GM23338 (cell line): Measurements from ENCODE around the gene INTS3. TPM values are rescaled to one million over a fixed set of nuclear protein-coding genes. Genes with fewer than 3 reads are reported as not detected.

Source experiments
- ATAC-seq: fragments of 200-7000 bp; cut with Tn5 transposase; 3 replicates; pipeline ENCODE4 v1.9.1; 2020
- DNase-seq: peaks from one replicate; pipeline ENCODE4 v3.0.0-alpha.2; 2015; ENCODE audit warnings: low spot score
- H2AFZ ChIP-seq: fragments of 200-600 bp; sonication (generic); 2 replicates; pipeline ENCODE4 v1.8.0; 2016; ENCODE audit warnings: antibody characterized with exemption, mild to moderate bottlenecking, moderate library complexity
- H3F3A ChIP-seq: fragments of 200-600 bp; sonication (generic); replicated peaks from 2 replicates; pipeline ENCODE4 v1.8.0; 2017; ENCODE audit warnings: antibody characterized with exemption, mixed run types, low read depth
- H3K27ac ChIP-seq: fragments of 200-600 bp; sonication (generic); 2 replicates; pipeline ENCODE4 v1.6.1; 2016; ENCODE audit warnings: low read depth
- H3K27me3 ChIP-seq: fragments of 200-600 bp; sonication (generic); 2 replicates; pipeline ENCODE4 v1.8.0; 2016; ENCODE audit warnings: mild to moderate bottlenecking, mixed run types, moderate library complexity; ENCODE audit not compliant: insufficient read depth
- H3K36me3 ChIP-seq: fragments of 200-600 bp; sonication (generic); 2 replicates; pipeline ENCODE4 v1.8.0; 2016; ENCODE audit warnings: mild to moderate bottlenecking; ENCODE audit not compliant: insufficient read depth
- H3K4me1 ChIP-seq: fragments of 200-600 bp; sonication (generic); 2 replicates; pipeline ENCODE4 v1.8.0; 2016; ENCODE audit warnings: mild to moderate bottlenecking, moderate library complexity; ENCODE audit not compliant: insufficient read depth
- H3K4me2 ChIP-seq: fragments of 200-600 bp; sonication (generic); 2 replicates; pipeline ENCODE4 v1.7.1; 2017; ENCODE audit warnings: mixed run types
- H3K4me3 ChIP-seq: fragments of 200-600 bp; sonication (generic); 2 replicates; pipeline ENCODE4 v1.6.1; 2016; ENCODE audit warnings: mixed run types
- H3K79me2 ChIP-seq: fragments of 200-600 bp; sonication (generic); replicated peaks from 2 replicates; pipeline ENCODE4 v1.8.0; 2017; ENCODE audit warnings: mild to moderate bottlenecking; ENCODE audit not compliant: insufficient read depth
- H3K9me2 ChIP-seq: fragments of 200-600 bp; sonication (generic); 2 replicates; pipeline ENCODE4 v1.8.0; 2017; ENCODE audit not compliant: insufficient read depth
- H4K20me1 ChIP-seq: fragments of 200-600 bp; sonication (generic); replicated peaks from 2 replicates; pipeline ENCODE4 v1.8.0; 2017; ENCODE audit warnings: mild to moderate bottlenecking; ENCODE audit not compliant: insufficient read depth
- H3K27ac Mint-ChIP-seq: 2 replicates; pipeline ENCODE4 v1.8.0; 2020; ENCODE audit warnings: inconsistent platforms, mild to moderate bottlenecking, moderate library complexity, mixed read lengths
- H3K27me3 Mint-ChIP-seq: 3 replicates; pipeline ENCODE4 v1.8.0; 2022; ENCODE audit warnings: low read depth, mild to moderate bottlenecking, moderate library complexity, mixed read lengths, inconsistent platforms; ENCODE audit not compliant: insufficient read depth, poor library complexity
- H3K36me3 Mint-ChIP-seq: 3 replicates; pipeline ENCODE4 v1.8.0; 2021; ENCODE audit warnings: low read depth, mild to moderate bottlenecking, inconsistent platforms, moderate library complexity, mixed read lengths
- H3K4me1 Mint-ChIP-seq: 3 replicates; pipeline ENCODE4 v1.8.0; 2020; ENCODE audit warnings: mild to moderate bottlenecking, inconsistent platforms, mixed read lengths
- H3K4me3 Mint-ChIP-seq: 3 replicates; pipeline ENCODE4 v1.8.0; 2021; ENCODE audit warnings: moderate library complexity, mild to moderate bottlenecking, inconsistent platforms, mixed read lengths
- H3K9me3 Mint-ChIP-seq: 3 replicates; pipeline ENCODE4 v1.8.0; 2020; ENCODE audit warnings: moderate library complexity, mild to moderate bottlenecking, inconsistent platforms, mixed read lengths
- NANOG ChIP-seq: IDR thresholded peaks from 2 replicates; pipeline ENCODE4 v1.6.1; 2016; ENCODE audit warnings: antibody characterized with exemption, borderline replicate concordance
- ZNF114 ChIP-seq: fragments of 250-450 bp; sonication (Bioruptor Pico); IDR thresholded peaks from 2 replicates; pipeline ENCODE4 v1.5.0; 2020; ENCODE audit warnings: mild to moderate bottlenecking, moderate library complexity
- ZNF331 ChIP-seq: fragments of 250-450 bp; sonication (Bioruptor Pico); IDR thresholded peaks from 2 replicates; pipeline ENCODE4 v1.5.0; 2020; ENCODE audit warnings: low read depth, mild to moderate bottlenecking, moderate library complexity
- ZNF462 ChIP-seq: fragments of 250-450 bp; sonication (Bioruptor Pico); IDR thresholded peaks from 2 replicates; pipeline ENCODE4 v1.5.0; 2020; ENCODE audit warnings: mild to moderate bottlenecking, moderate library complexity
- polyA plus RNA-seq: library from polyadenylated mRNA; unstranded; fragments of >200 nt; fragmentation: Nextera tagmentation; extraction: Ambion mirVana; gene quantifications from 2 replicates; pipeline ENCODE4 v1.2.1, GENCODE V29; 2016
- total RNA-seq: library from RNA; depleted of rRNA; stranded (reverse); fragments of >200 nt; shearing (Covaris generic); gene quantifications from 2 replicates; pipeline ENCODE4 v1.2.3, GENCODE V29; 2014
- TF ChIP-seq, protein P1 (sequence below), 2 experiments: fragments of 200-600 bp in 1 of 2; sonication (generic) in 1 of 2; conservative IDR thresholded peaks; 2 replicates each; pipeline versions ENCODE4 v1.5.1 to v1.6.1; 2016 to 2017; ENCODE audit warnings: antibody characterized with exemption in 2 of 2, low read depth in 2 of 2, mild to moderate bottlenecking in 2 of 2, moderate library complexity in 1 of 2

Gene INTS3
- total and polyA plus RNA-seq, 2 experiments from 2014 or later = 22.7 to 51.3 TPM

DNA sequence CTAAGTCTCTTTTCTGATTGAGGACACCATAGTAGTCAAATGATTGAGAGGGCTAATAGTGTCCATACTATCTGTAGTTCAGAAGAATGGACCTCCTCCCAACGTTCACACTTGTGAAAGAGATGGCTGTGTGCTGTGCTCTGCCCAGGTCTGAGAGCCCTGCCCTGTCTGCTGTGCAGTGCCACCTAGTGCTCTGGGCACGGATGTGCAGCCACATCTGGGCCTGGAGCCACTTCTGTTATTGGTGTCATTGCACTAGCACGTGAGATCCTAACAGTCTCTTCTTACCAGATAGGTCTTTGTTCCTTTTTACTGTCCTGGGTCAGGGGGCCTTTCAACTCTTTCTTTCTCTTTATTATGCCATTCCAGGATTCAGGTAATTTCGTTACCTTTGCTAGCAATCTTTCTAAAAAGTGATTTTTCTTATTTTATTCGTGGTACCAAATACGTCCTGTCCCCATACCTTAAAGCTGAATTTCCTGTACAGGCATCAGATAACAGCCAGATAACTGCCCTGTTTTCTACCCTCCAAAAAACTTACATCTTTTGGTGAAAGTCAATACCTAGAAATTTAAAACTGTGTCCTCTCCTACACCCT lies 21.7 kb downstream of the INTS3 start:
- H3K4me2 ChIP-seq = peak overlapping the region; percentile 55; the same call in 1 of the 2 replicates
- no peaks in the 10 kb centered on the region for H3K27me3 ChIP-seq
- H2AFZ ChIP-seq = no peak overlapping the region
- H3K4me3 ChIP-seq = no peak overlapping the region
- H3K27me3 Mint-ChIP-seq = peaks cover 2% of the 10 kb centered on the region
- H3K4me1 ChIP-seq = peaks cover 40% of the 10 kb centered on the region
- H3K27ac ChIP-seq = no peak overlapping the region; the same call in 1 of the 2 replicates
- TF ChIP-seq ZNF114 = no peak
- TF ChIP-seq, protein P1, sequence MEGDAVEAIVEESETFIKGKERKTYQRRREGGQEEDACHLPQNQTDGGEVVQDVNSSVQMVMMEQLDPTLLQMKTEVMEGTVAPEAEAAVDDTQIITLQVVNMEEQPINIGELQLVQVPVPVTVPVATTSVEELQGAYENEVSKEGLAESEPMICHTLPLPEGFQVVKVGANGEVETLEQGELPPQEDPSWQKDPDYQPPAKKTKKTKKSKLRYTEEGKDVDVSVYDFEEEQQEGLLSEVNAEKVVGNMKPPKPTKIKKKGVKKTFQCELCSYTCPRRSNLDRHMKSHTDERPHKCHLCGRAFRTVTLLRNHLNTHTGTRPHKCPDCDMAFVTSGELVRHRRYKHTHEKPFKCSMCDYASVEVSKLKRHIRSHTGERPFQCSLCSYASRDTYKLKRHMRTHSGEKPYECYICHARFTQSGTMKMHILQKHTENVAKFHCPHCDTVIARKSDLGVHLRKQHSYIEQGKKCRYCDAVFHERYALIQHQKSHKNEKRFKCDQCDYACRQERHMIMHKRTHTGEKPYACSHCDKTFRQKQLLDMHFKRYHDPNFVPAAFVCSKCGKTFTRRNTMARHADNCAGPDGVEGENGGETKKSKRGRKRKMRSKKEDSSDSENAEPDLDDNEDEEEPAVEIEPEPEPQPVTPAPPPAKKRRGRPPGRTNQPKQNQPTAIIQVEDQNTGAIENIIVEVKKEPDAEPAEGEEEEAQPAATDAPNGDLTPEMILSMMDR (conservative IDR thresholded peaks at IDR 0.05; ENCODE audit: low read depth in 2 of 2) = peak; percentile 91 to 99
- no peaks in the 10 kb centered on the region; the same call in 1 of the 2 replicates for H4K20me1 ChIP-seq
- H3K9me2 ChIP-seq = no peaks in the 10 kb centered on the region
- peaks cover 90% of the 10 kb centered on the region for H3K36me3 Mint-ChIP-seq
- peaks cover 24% of the 10 kb centered on the region for H3K36me3 ChIP-seq
- H3K27ac Mint-ChIP-seq = peak overlapping the region; percentile 39; the same call in 1 of the 2 replicates
- H3K9me3 Mint-ChIP-seq = no peaks in the 10 kb centered on the region
- DNase-seq (peak; percentile 88), ATAC-seq (peak; percentile 82)
- H3K4me3 Mint-ChIP-seq = no peak overlapping the region; the same call in 2 of the 3 replicates
- peaks cover 53% of the 10 kb centered on the region for H3K4me1 Mint-ChIP-seq
- peaks cover 18% of the 10 kb centered on the region for H3K79me2 ChIP-seq
- peaks cover 32% of the 10 kb centered on the region for H3F3A ChIP-seq

GRCh38 chr1:153750026-153750995 lies 22.5 kb downstream of the INTS3 start:
- ATAC-seq = no peak

More at GRCh38 chr1:153750026-153750995, 22.5 kb downstream of the INTS3 start:
- Mint-ChIP-seq H3K27ac (no peak overlapping the region), H3K4me3 (no peak overlapping the region), H3K27me3 (peaks cover 2% of the 10 kb centered on the region), H3K4me1 (peaks cover 48% of the 10 kb centered on the region), H3K9me3 (no peaks in the 10 kb centered on the region), H3K36me3 (peaks cover 92% of the 10 kb centered on the region)
- peaks cover 18% of the 10 kb centered on the region for H3K79me2 ChIP-seq
- no peak overlapping the region for H3K4me2 ChIP-seq
- no peaks in the 10 kb centered on the region; the same call in 1 of the 2 replicates for H4K20me1 ChIP-seq
- DNase-seq = peak; percentile 31
- no peaks in the 10 kb centered on the region for H3K27me3 ChIP-seq
- H3K4me3 ChIP-seq = no peak overlapping the region
- TF ChIP-seq ZNF114 (no peak), NANOG (no peak), ZNF462 (no peak), ZNF331 (no peak)
- no peaks in the 10 kb centered on the region for H3K9me2 ChIP-seq
- peaks cover 29% of the 10 kb centered on the region for H3F3A ChIP-seq
- peak overlapping the region; percentile 26; the same call in 1 of the 2 replicates for H3K27ac ChIP-seq
- no peak overlapping the region for H2AFZ ChIP-seq
- H3K36me3 ChIP-seq = peaks cover 30% of the 10 kb centered on the region
- H3K4me1 ChIP-seq = peaks cover 33% of the 10 kb centered on the region
